Adrenal gland (tissue), 12 donors: ENCODE measurements around the gene ITGB1BP1. TPM values are rescaled to one million over a fixed set of nuclear protein-coding genes. Genes with fewer than 3 reads are reported as not detected.

ENCODE experiments used
- DNase-seq, 7 donors: peaks; one replicate each; pipeline ENCODE4 v3.0.0-alpha.2; 2019 to 2020
- H3K27ac ChIP-seq, 5 donors: fragments of 200-600 bp; sonication (generic) in 4 of 5; 1 replicate in 3 of 5; 2 replicates in 2 of 5; pipeline versions ENCODE4 v1.5.1 to v1.8.0; 2016 to 2020; ENCODE audit warnings: mild to moderate bottlenecking in 1 of 5
- H3K27me3 ChIP-seq: fragments of 200-600 bp; 2 replicates; pipeline ENCODE4 v1.8.0; 2021
- H3K36me3 ChIP-seq, 2 donors: fragments of 200-600 bp; replicated peaks in 1 of 2; 1 replicate in 1 of 2; 2 replicates in 1 of 2; pipeline versions ENCODE4 v1.5.1 to v1.8.0; 2018 to 2022
- H3K4me1 ChIP-seq, 2 donors: fragments of 200-600 bp; replicated peaks in 1 of 2; 1 replicate in 1 of 2; 2 replicates in 1 of 2; pipeline versions ENCODE4 v1.5.1 to v1.8.0; 2018 to 2021
- H3K4me3 ChIP-seq, 4 donors: fragments of 200-600 bp; sonication (generic) in 3 of 4; one replicate each; pipeline ENCODE4 v1.5.1; 2016 to 2018
- H3K9me3 ChIP-seq, 3 donors: fragments of 200-600 bp; sonication (generic) in 1 of 3; replicated peaks in 1 of 3; 1 replicate in 2 of 3; 2 replicates in 1 of 3; pipeline versions ENCODE4 v1.5.1 to v1.8.0; 2016 to 2021
- POLR2A ChIP-seq, 2 donors: fragments of 450-650 bp; IDR thresholded peaks; one replicate each; pipeline ENCODE4 v1.6.1; 2017; ENCODE audit warnings: antibody characterized with exemption in 2 of 2, mild to moderate bottlenecking in 2 of 2, moderate library complexity in 1 of 2
- WGBS, 4 donors: extraction: QIAGEN DNeasy Blood & Tissue Kit in 2 of 4; methylation state at CpG; one replicate each; pipeline versions ENCODE4 v1.1.5 to v1.1.7; 2013 to 2017; 5-methylcytosine and 5-hydroxymethylcytosine counted together
- intact Hi-C, 2 donors: fragments of 100-400 bp; cut with DNase I; formaldehyde crosslinking; loops; one replicate each; pipeline versions ENCODE4 v1.14.1 to v1.15.0; 2022 to 2023
- polyA plus RNA-seq, 3 donors: library from polyadenylated mRNA; stranded (reverse); fragments of 200-250 nt in 2 of 3; fragments of 350-450 nt in 1 of 3; fragmentation: Illumina TruSeq in 1 of 3; extraction: RNeasy Lipid Tissue Mini Kit (QIAGEN cat#74804) in 1 of 3; gene quantifications; one replicate each; pipeline ENCODE4 v1.2.3, GENCODE V29; 2013 to 2014
- total RNA-seq, 9 donors: library from RNA; depleted of rRNA in 4 of 9; stranded (reverse); fragments of >200 nt in 4 of 9; fragments of 120-200 nt in 1 of 9; fragmentation: NEBNext Ultra II Directional in 1 of 9; extraction: Animal tissue kit (Norgen Biotek cat#: 25700) in 1 of 9; gene quantifications; one replicate each; pipeline versions ENCODE4 v1.1.0 to v1.2.4, GENCODE V29; 2013 to 2023
- TF ChIP-seq, protein P1 (sequence below), 6 experiments: fragments of 450-650 bp in 4 of 6; fragments of 200-600 bp in 2 of 6; sonication (generic) in 1 of 6; IDR thresholded peaks; 1 replicate in 5 of 6; 2 replicates in 1 of 6; pipeline versions ENCODE4 v1.5.1 to v1.8.0; 2016 to 2021; ENCODE audit warnings: antibody characterized with exemption in 6 of 6, mild to moderate bottlenecking in 2 of 6, moderate library complexity in 1 of 6
- donor health status: healthy with polysubstance abuse.
- donor health status: Bipolar disorder and iron deficiency.
- donor health status: DM: yes; HTN: yes; CAD: no.
- donor health status: DM: no; HTN: no; CAD: no.
- donor health status: DM: no; HTN: no; CAD: no.
- donor health status: DM: yes; HTN: yes; CAD: no.

The ITGB1BP1 gene
- total and polyA plus RNA-seq, 12 donors, result 35.7 to 109 (median 80.9) TPM

GRCh38 chr2:9385841-9386240, 37.5 kb downstream of the ITGB1BP1 start:
- Histone ChIP-seq H3K9me3 (no peaks in the 10 kb centered on the region), H3K4me3 (no peak overlapping the region), H3K27ac (peak overlapping the region in 1 of 5 donors; percentile 83), H3K36me3 (no peaks in the 10 kb centered on the region), H3K4me1 (peaks cover 9 to 14% of the 10 kb centered on the region in 2 donors), H3K27me3 (no peaks in the 10 kb centered on the region)
- intact Hi-C loops, result no loop called here
- TF ChIP-seq POLR2A (IDR thresholded peaks at IDR 0.05), result no peak
- TF ChIP-seq, protein P1, sequence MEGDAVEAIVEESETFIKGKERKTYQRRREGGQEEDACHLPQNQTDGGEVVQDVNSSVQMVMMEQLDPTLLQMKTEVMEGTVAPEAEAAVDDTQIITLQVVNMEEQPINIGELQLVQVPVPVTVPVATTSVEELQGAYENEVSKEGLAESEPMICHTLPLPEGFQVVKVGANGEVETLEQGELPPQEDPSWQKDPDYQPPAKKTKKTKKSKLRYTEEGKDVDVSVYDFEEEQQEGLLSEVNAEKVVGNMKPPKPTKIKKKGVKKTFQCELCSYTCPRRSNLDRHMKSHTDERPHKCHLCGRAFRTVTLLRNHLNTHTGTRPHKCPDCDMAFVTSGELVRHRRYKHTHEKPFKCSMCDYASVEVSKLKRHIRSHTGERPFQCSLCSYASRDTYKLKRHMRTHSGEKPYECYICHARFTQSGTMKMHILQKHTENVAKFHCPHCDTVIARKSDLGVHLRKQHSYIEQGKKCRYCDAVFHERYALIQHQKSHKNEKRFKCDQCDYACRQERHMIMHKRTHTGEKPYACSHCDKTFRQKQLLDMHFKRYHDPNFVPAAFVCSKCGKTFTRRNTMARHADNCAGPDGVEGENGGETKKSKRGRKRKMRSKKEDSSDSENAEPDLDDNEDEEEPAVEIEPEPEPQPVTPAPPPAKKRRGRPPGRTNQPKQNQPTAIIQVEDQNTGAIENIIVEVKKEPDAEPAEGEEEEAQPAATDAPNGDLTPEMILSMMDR (IDR thresholded peaks at IDR 0.05), result no peak
- WGBS, 4 donors, result 36 to 73% (median 54%) methylated on average over 3 to 6 of the region's 6 CpGs
- DNase-seq, result peak in 6 of 7 donors; percentile 49 to 80 (median 71)

DNA sequence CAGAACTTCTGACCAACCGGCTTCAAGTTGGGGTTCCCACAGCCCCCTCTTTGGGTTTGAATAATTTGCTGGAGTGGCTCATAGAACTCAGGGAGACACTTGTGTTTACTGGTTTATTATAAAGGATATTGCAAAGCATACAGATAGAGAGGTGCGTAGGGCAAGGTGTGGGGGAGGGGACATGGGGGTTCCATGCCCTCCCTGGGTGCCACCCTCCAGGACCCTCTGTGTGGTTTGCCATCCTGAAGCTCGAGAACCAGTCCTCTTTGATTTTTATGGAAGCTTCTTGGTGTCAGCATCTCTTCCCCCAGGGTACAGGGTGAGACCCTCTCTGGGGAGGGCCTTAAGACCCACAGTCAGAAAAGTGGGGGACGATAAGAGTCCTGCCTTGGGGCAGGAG, 38.8 kb downstream of the ITGB1BP1 start:
- DNase-seq, result no peak
- Histone ChIP-seq H3K27ac (no peak overlapping the region), H3K27me3 (no peaks in the 10 kb centered on the region), H3K36me3 (no peaks in the 10 kb centered on the region), H3K9me3 (no peaks in the 10 kb centered on the region), H3K4me3 (no peak overlapping the region), H3K4me1 (peaks cover 10 to 17% of the 10 kb centered on the region in 2 donors)
- TF ChIP-seq POLR2A (IDR thresholded peaks at IDR 0.05), result no peak
- TF ChIP-seq, protein P1 (IDR thresholded peaks at IDR 0.05), result no peak
- 89 to 96% (median 94%) methylated on average over 4 of the region's 4 CpGs for WGBS, 4 donors
- intact Hi-C loops, result no loop called here

DNA sequence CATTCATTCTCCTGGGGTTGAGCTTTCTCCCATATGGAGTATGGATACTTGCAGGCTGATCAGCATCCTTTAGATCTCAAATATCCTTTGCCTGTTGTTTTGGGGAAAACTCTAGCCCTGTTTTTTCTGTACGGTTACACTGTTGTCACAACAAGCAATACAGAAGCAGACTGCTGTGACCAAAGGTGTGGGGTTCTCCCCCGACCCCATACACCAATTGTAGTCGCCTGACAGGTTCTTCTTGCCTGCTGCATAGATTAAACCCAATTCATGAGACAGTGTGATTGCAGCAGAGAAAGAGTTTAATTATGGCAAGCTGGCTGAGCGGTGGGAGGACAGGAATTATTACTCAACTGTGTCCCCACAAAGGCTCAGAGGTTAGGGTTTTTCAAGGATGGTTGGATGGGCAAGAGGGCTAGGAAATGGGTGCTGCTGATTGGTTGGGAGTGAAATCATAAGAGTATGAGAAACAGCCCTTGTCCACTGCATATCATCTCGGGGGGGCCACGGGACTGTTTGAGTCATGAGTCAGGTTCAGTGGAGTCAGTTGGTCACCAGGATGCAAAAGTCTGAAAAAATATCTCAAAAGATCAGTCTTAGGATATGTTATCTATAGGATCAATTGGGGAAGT, 40.6 kb downstream of the ITGB1BP1 start:
- H3K9me3 ChIP-seq, result no peaks in the 10 kb centered on the region
- no peak overlapping the region for H3K27ac ChIP-seq
- no peaks in the 10 kb centered on the region for H3K27me3 ChIP-seq
- DNase-seq, result no peak
- peaks cover 10 to 23% of the 10 kb centered on the region in 2 donors for H3K4me1 ChIP-seq
- H3K36me3 ChIP-seq, result no peaks in the 10 kb centered on the region
- intact Hi-C loops, result no loop called here
- WGBS, 4 donors, result 91 to 98% (median 94%) methylated on average over 6 of the region's 6 CpGs
- H3K4me3 ChIP-seq, result no peak overlapping the region
- TF ChIP-seq POLR2A (IDR thresholded peaks at IDR 0.05), result no peak
- TF ChIP-seq, protein P1 (IDR thresholded peaks at IDR 0.05), result no peak

GRCh38 chr2:9380702-9381628, 42.4 kb downstream of the ITGB1BP1 start:
- no peaks in the 10 kb centered on the region for H3K27me3 ChIP-seq
- peaks cover 10 to 21% of the 10 kb centered on the region in 2 donors for H3K4me1 ChIP-seq
- WGBS, 4 donors, result 58 to 78% (median 59%) methylated on average over 9 to 18 of the region's 18 CpGs
- no peak overlapping the region for H3K4me3 ChIP-seq
- H3K9me3 ChIP-seq, result no peaks in the 10 kb centered on the region
- peak in 6 of 7 donors; percentile 81 to 88 (median 84) for DNase-seq
- intact Hi-C loops, result no loop called here
- peak overlapping the region in 4 of 5 donors; percentile 41 to 89 (median 66) for H3K27ac ChIP-seq
- H3K36me3 ChIP-seq, result no peaks in the 10 kb centered on the region
- peak in 1 of 2 donors; percentile 14 for TF ChIP-seq POLR2A (IDR thresholded peaks at IDR 0.05)
- TF ChIP-seq, protein P1 (IDR thresholded peaks at IDR 0.05), result no peak
